Measurements from ENCODE around the gene CCDC51. TPM values are rescaled to one million over a fixed set of nuclear protein-coding genes. Genes with fewer than 3 reads are reported as not detected.

Gene CCDC51
- total and polyA plus RNA-seq, 2 donors (not counting 3 experiments of a cell fraction or from before 2014, with no cell fraction given): 11.2 to 11.3 TPM

DNA sequence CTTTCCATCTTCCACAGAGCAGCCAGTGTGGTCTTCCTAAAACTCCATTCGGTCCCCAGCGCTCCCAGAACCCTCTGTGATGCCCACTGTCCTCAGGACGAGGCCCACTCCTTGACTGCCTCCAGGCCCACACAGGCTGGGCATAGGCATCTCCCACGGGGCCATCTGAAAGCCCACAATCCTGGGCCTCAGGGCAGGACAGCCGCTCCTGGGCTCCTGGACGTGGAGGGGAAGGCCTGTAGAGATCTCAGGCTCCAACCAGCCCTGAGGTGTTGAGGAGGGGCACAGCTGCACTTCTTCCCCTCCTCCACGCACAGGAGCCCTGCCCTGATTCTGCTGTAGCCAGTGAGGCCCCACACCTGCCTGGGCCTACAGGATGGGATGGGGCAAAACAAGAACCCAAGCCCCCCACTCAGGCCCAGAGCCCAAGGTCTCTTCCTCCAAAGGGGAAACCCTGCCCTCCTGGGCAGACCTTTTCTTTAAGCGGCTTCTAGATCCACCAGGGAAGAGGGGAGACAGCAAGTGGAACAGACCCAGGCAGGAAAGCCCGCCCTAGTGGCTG is 38.1 kb upstream of the CCDC51 start:
- CTCF ChIA-PET: no interaction called here
- Histone ChIP-seq H3K9me3 (replicated peaks; ENCODE audit: control insufficient read depth, insufficient read depth, low read length) (no peaks in the 10 kb centered on the region), H3K9me1 (replicated peaks; ENCODE audit: control insufficient read depth, extremely low read depth, insufficient read depth, low read length) (no peaks in the 10 kb centered on the region), H3K36me3 (ENCODE audit: control insufficient read depth in 2 of 2, extremely low read depth in 1 of 2, insufficient read depth in 2 of 2, low read length in 2 of 2) (peaks cover 0 to 9% of the 10 kb centered on the region in 2 experiments), H2AFZ (ENCODE audit: low read depth, low read length) (no peak overlapping the region), H4K20me1 (replicated peaks; ENCODE audit: control insufficient read depth, extremely low read depth, insufficient read depth, low read length) (no peaks in the 10 kb centered on the region), H3K4me1 (ENCODE audit: control insufficient read depth, extremely low read depth, insufficient read depth, low read length) (peaks cover 5% of the 10 kb centered on the region), H3K4me2 (ENCODE audit: insufficient read depth, low read length) (no peak overlapping the region), H3K4me3 (replicated peaks in 1 of 3; ENCODE audit: insufficient read depth in 1 of 3, low read depth in 1 of 3, low read length in 3 of 3) (no peak overlapping the region), H3K27ac (ENCODE audit: insufficient read depth, low read depth, low read length) (no peak overlapping the region), H3K9ac (replicated peaks; ENCODE audit: extremely low read depth, insufficient read depth, low read length) (no peak overlapping the region), H3K79me2 (ENCODE audit: control insufficient read depth, insufficient read depth, low read length) (no peaks in the 10 kb centered on the region), H3K27me3 (ENCODE audit: control insufficient read depth in 2 of 2, insufficient read depth in 2 of 2, low read length in 2 of 2) (no peaks in the 10 kb centered on the region)
- intact Hi-C loops (cut with micrococcal nuclease) (no loop called here), dilution Hi-C loops (cut with MboI; ENCODE audit: extremely low pct_ligation_motif_present, low sequenced_read_pairs) (no loop called here)
- DNase-seq (ENCODE audit: low read depth, low spot score) (no peak), FAIRE-seq (no peak)
- POLR2A ChIA-PET: no interaction called here
- TF ChIP-seq FOS (IDR thresholded peaks at IDR 0.05; ENCODE audit: borderline replicate concordance, insufficient read depth, low read length) (no peak), EZH2 (IDR thresholded peaks at IDR 0.05; ENCODE audit: borderline replicate concordance, low read depth, low read length, severe bottlenecking) (no peak), JUN (IDR thresholded peaks at IDR 0.05; ENCODE audit: borderline replicate concordance, insufficient read depth, insufficient read length, low read depth) (no peak), POLR2AphosphoS5 (IDR thresholded peaks at IDR 0.05; ENCODE audit: insufficient read depth, low read depth, low read length) (no peak), POLR2A (IDR thresholded peaks at IDR 0.05; ENCODE audit: low read depth, low read length) (no peak), GATA2 (IDR thresholded peaks at IDR 0.05; ENCODE audit: insufficient read depth, insufficient read length, low read depth, low read length) (no peak)
- TF ChIP-seq, protein P1, sequence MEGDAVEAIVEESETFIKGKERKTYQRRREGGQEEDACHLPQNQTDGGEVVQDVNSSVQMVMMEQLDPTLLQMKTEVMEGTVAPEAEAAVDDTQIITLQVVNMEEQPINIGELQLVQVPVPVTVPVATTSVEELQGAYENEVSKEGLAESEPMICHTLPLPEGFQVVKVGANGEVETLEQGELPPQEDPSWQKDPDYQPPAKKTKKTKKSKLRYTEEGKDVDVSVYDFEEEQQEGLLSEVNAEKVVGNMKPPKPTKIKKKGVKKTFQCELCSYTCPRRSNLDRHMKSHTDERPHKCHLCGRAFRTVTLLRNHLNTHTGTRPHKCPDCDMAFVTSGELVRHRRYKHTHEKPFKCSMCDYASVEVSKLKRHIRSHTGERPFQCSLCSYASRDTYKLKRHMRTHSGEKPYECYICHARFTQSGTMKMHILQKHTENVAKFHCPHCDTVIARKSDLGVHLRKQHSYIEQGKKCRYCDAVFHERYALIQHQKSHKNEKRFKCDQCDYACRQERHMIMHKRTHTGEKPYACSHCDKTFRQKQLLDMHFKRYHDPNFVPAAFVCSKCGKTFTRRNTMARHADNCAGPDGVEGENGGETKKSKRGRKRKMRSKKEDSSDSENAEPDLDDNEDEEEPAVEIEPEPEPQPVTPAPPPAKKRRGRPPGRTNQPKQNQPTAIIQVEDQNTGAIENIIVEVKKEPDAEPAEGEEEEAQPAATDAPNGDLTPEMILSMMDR (IDR thresholded peaks at IDR 0.05; ENCODE audit: extremely low read depth in 1 of 2, insufficient read depth in 1 of 2, low read depth in 1 of 2, low read length in 2 of 2): no peak
- TF ChIP-seq, protein P2, sequence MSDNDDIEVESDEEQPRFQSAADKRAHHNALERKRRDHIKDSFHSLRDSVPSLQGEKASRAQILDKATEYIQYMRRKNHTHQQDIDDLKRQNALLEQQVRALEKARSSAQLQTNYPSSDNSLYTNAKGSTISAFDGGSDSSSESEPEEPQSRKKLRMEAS (IDR thresholded peaks at IDR 0.05; ENCODE audit: insufficient read depth, insufficient read length): no peak
- BruUV-seq (replicated peaks): no TSS peak
